ENCODE results near the gene WSCD2. TPM values are rescaled to one million over a fixed set of nuclear protein-coding genes. Genes with fewer than 3 reads are reported as not detected.

The WSCD2 gene
- total RNA-seq, 2 experiments from 2014 or later: not detected

DNA sequence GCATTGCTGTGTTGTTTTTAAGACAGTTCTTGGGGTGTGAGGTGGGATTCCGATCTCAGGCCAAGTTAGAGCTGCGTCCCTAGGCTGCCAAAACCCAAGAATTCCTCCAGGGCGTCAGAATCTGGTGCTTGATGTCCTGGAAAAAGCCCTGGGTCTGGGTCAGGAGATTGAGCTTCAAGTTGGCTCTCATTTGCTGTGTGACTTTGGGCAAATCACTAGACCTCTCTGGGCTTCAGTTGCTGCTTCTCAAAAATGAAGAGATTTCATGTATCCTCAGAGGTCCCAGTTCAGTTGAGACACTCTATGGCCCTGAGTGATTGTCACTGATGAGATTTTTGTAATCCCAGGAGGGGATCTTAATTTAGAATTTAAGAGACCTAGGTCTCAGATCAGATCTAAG is 1.9 kb downstream of the WSCD2 start:
- H3K4me3 Mint-ChIP-seq: no peak overlapping the region
- no peak for ATAC-seq (ENCODE audit: poor library complexity)
- ChIA-PET CTCF (no interaction called here), POLR2A (no interaction called here)
- no peak for DNase-seq
- Histone ChIP-seq H3K4me3 (ENCODE audit: low read length) (no peak overlapping the region), H3K27ac (ENCODE audit: low read depth in 1 of 2, low read length in 2 of 2) (no peak overlapping the region), H3K36me3 (ENCODE audit: insufficient read depth, low read length) (no peaks in the 10 kb centered on the region), H3K4me1 (ENCODE audit: insufficient read depth, low read length) (peaks cover 3% of the 10 kb centered on the region), H3K9me3 (ENCODE audit: control insufficient read depth in 1 of 2, insufficient read depth in 1 of 2, low read length in 2 of 2) (peaks cover 4 to 9% of the 10 kb centered on the region in 2 experiments), H3K27me3 (ENCODE audit: control insufficient read depth in 1 of 2, insufficient read depth in 2 of 2, low read length in 2 of 2) (peaks cover 43 to 47% of the 10 kb centered on the region in 2 experiments)
- H3K4me1 Mint-ChIP-seq (ENCODE audit: low read depth): peaks cover 5% of the 10 kb centered on the region
- peaks cover 79% of the 10 kb centered on the region for H3K27me3 Mint-ChIP-seq
- H3K27ac Mint-ChIP-seq: no peak overlapping the region
- H3K9me3 Mint-ChIP-seq: no peaks in the 10 kb centered on the region
- no peak for TF ChIP-seq CTCF (IDR thresholded peaks at IDR 0.05)
- no peaks in the 10 kb centered on the region for H3K36me3 Mint-ChIP-seq (ENCODE audit: low read depth)
- intact Hi-C loops (cut with DNase I, micrococcal nuclease): no loop called here

GRCh38 chr12:108131657-108132126 is 2.6 kb downstream of the WSCD2 start:
- Histone ChIP-seq H3K36me3 (ENCODE audit: insufficient read depth, low read length) (no peaks in the 10 kb centered on the region), H3K27ac (ENCODE audit: low read depth in 1 of 2, low read length in 2 of 2) (no peak overlapping the region), H3K9me3 (ENCODE audit: control insufficient read depth in 1 of 2, insufficient read depth in 1 of 2, low read length in 2 of 2) (peaks cover 0 to 13% of the 10 kb centered on the region in 2 experiments), H3K4me1 (ENCODE audit: insufficient read depth, low read length) (peaks cover 3% of the 10 kb centered on the region), H3K27me3 (ENCODE audit: control insufficient read depth in 1 of 2, insufficient read depth in 2 of 2, low read length in 2 of 2) (peaks cover 41 to 43% of the 10 kb centered on the region in 2 experiments), H3K4me3 (ENCODE audit: low read length) (no peak overlapping the region)
- Mint-ChIP-seq H3K27me3 (peaks cover 72% of the 10 kb centered on the region), H3K9me3 (no peaks in the 10 kb centered on the region), H3K27ac (no peak overlapping the region), H3K36me3 (ENCODE audit: low read depth) (no peaks in the 10 kb centered on the region), H3K4me3 (no peak overlapping the region), H3K4me1 (ENCODE audit: low read depth) (peaks cover 5% of the 10 kb centered on the region)
- DNase-seq (no peak), ATAC-seq (ENCODE audit: poor library complexity) (no peak)
- ChIA-PET POLR2A (no interaction called here), CTCF (no interaction called here)
- no peak for TF ChIP-seq CTCF (IDR thresholded peaks at IDR 0.05)
- intact Hi-C loops (cut with DNase I, micrococcal nuclease): no loop called here

DNA sequence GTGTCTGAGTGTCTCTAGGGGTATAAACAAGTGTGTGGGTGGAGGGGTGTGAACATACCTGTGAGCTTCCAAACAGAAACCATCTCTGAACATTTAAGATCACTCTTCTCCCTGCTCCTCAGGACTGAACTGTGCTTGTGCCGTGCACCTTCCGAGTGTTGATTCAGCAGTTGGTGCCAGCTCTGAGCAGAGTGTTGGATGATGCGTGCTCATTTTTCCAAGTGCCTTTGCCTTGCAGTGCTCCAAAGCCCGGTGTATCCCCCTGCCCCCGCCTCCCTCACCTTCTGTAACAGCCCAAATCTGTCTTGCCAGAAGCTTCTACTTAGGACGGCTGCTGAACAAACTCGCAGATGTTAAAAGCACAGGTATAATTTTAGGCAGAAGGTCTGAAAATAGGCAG is 4.4 kb downstream of the WSCD2 start:
- Mint-ChIP-seq H3K9me3 (no peaks in the 10 kb centered on the region), H3K36me3 (ENCODE audit: low read depth) (no peaks in the 10 kb centered on the region), H3K4me3 (no peak overlapping the region), H3K27me3 (peaks cover 61% of the 10 kb centered on the region), H3K4me1 (ENCODE audit: low read depth) (peaks cover 2% of the 10 kb centered on the region), H3K27ac (no peak overlapping the region)
- no peak for TF ChIP-seq CTCF (IDR thresholded peaks at IDR 0.05)
- ATAC-seq (ENCODE audit: poor library complexity) (no peak), DNase-seq (no peak)
- H3K27ac ChIP-seq (ENCODE audit: low read depth in 1 of 2, low read length in 2 of 2): no peak overlapping the region
- peaks cover 3% of the 10 kb centered on the region for H3K4me1 ChIP-seq (ENCODE audit: insufficient read depth, low read length)
- CTCF ChIA-PET: no interaction called here
- intact Hi-C loops (cut with DNase I, micrococcal nuclease): no loop called here
- peaks cover 0 to 15% of the 10 kb centered on the region in 2 experiments for H3K9me3 ChIP-seq (ENCODE audit: control insufficient read depth in 1 of 2, insufficient read depth in 1 of 2, low read length in 2 of 2)
- no peak overlapping the region for H3K4me3 ChIP-seq (ENCODE audit: low read length)
- H3K36me3 ChIP-seq (ENCODE audit: insufficient read depth, low read length): no peaks in the 10 kb centered on the region
- H3K27me3 ChIP-seq (ENCODE audit: control insufficient read depth in 1 of 2, insufficient read depth in 2 of 2, low read length in 2 of 2): peaks cover 23 to 32% of the 10 kb centered on the region in 2 experiments
- POLR2A ChIA-PET: no interaction called here

Data from CD4-positive, alpha-beta T cell (primary cell).